Ishikawa (cell line): ENCODE data around the gene HOXC11.

Experiments
- CEBPB ChIP-seq: IDR thresholded peaks from 2 replicates; pipeline ENCODE4 v1.6.1; 2012
- CREB1 ChIP-seq: IDR thresholded peaks from 2 replicates; pipeline ENCODE4 v1.6.1; 2012; ENCODE audit warnings: low read depth
- EP300 ChIP-seq: IDR thresholded peaks from 2 replicates; pipeline ENCODE4 v1.6.1; 2012; ENCODE audit warnings: borderline replicate concordance
- MAX ChIP-seq: IDR thresholded peaks from 2 replicates; pipeline ENCODE4 v1.6.1; 2012
- NFIC ChIP-seq: IDR thresholded peaks from 2 replicates; pipeline ENCODE4 v1.6.1; 2012
- RAD21 ChIP-seq: IDR thresholded peaks from 2 replicates; pipeline ENCODE4 v1.6.1; 2012; ENCODE audit warnings: low read depth
- REST ChIP-seq: IDR thresholded peaks from 2 replicates; pipeline ENCODE4 v1.6.1; 2012; ENCODE audit warnings: low read depth, mild to moderate bottlenecking
- TAF1 ChIP-seq: IDR thresholded peaks from 2 replicates; pipeline ENCODE4 v1.6.1; 2012; ENCODE audit warnings: low read depth, mild to moderate bottlenecking
- TCF12 ChIP-seq: IDR thresholded peaks from 2 replicates; pipeline ENCODE4 v1.6.1; 2012; ENCODE audit warnings: low read depth
- TEAD4 ChIP-seq: IDR thresholded peaks from 2 replicates; pipeline ENCODE4 v1.6.1; 2012
- YY1 ChIP-seq: IDR thresholded peaks from 2 replicates; pipeline ENCODE4 v1.6.1; 2012; ENCODE audit warnings: low read depth

DNA sequence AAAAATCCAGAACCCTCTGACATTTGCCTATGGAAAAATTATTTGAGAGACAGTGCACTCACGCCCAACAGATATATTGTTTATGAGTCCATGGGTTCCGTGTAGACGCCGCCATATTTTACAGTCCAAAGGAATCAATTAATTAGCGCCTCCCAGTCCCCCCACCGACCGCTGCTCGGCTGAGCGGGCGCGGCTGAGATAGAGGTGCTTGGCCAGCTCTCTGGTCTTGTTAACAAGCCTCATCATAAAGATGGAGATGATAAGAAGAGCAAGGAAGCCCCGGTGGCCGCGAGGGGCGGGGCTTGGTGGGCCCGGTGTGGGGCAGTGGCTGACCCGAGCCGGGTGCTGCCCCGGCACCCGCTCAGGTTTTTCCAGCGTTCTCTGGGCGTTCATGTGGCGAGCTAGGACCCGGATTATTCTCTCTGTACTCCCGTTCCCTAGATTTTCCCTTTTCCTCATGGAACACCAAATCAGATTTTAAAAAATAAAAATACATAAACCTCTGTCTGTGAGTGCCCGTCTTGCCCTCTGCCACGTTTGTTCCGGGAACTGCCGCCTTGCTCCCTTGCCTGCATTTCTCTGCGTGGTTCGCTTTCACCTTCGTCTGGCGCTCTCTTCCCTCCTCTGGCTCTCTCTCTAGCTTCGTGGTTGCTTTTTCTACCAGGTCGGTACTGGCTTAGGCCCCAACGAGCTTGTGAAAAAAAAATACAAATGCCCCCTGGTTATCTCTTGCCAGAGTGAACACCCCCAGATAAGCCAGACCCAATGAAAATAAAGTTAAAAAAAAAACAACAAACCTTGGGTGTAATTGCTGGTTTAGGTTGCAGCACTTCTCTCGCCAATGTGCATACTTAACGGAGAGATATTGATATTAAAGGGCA, 9.3 kb upstream of the HOXC11 start:
- TF ChIP-seq CEBPB (no peak), YY1 (no peak), EP300 (no peak), CREB1 (no peak), RAD21 (no peak), TAF1 (no peak), TEAD4 (no peak), MAX (no peak), NFIC (no peak), TCF12 (no peak), REST (no peak)
